Femur (tissue), 1 donor: Measurements from ENCODE around the gene SCD5.

Experiments
- DNase-seq: peaks from one replicate; pipeline ENCODE4 v3.0.0-alpha.2; 2017

SCD5 gene

GRCh38 chr4:82792912-82793649 is 5.5 kb downstream of the SCD5 start:
- DNase-seq = no peak

- no peak for DNase-seq
Observed at GRCh38 chr4:82791179-82791578, 7.4 kb downstream of the SCD5 start.

GRCh38 chr4:82790060-82790660 is 8.4 kb downstream of the SCD5 start:
- no peak for DNase-seq

- DNase-seq = no peak
Observed at GRCh38 chr4:82789025-82789776, 9.4 kb downstream of the SCD5 start.

- no peak for DNase-seq
Observed at GRCh38 chr4:82787342-82787741, 11.3 kb downstream of the SCD5 start.

GRCh38 chr4:82786828-82787227 is 11.8 kb downstream of the SCD5 start:
- no peak for DNase-seq

GRCh38 chr4:82785611-82786400 is 12.8 kb downstream of the SCD5 start:
- DNase-seq = no peak

- no peak for DNase-seq
Observed at GRCh38 chr4:82784681-82785610, 13.7 kb downstream of the SCD5 start.

- DNase-seq = no peak
Observed at GRCh38 chr4:82782626-82783345, 15.8 kb downstream of the SCD5 start.

- DNase-seq = peak; percentile 86
Observed at GRCh38 chr4:82780752-82781231, 17.8 kb downstream of the SCD5 start.

GRCh38 chr4:82780170-82780751 is 18.3 kb downstream of the SCD5 start:
- no peak for DNase-seq

- no peak for DNase-seq
Observed at GRCh38 chr4:82779032-82779431, 19.6 kb downstream of the SCD5 start.

- no peak for DNase-seq
Observed at GRCh38 chr4:82777857-82778525, 20.6 kb downstream of the SCD5 start.

- DNase-seq = no peak
Observed at GRCh38 chr4:82776925-82777542, 21.6 kb downstream of the SCD5 start.

GRCh38 chr4:82775243-82775642 is 23.4 kb downstream of the SCD5 start:
- no peak for DNase-seq

GRCh38 chr4:82774711-82775171 is 23.9 kb downstream of the SCD5 start:
- no peak for DNase-seq

GRCh38 chr4:82773057-82773456 is 25.5 kb downstream of the SCD5 start:
- no peak for DNase-seq

GRCh38 chr4:82770607-82771006 is 28.0 kb downstream of the SCD5 start:
- DNase-seq = no peak

- DNase-seq = no peak
Observed at GRCh38 chr4:82765134-82765533, 33.5 kb downstream of the SCD5 start.

GRCh38 chr4:82761229-82761628 is 37.4 kb downstream of the SCD5 start:
- no peak for DNase-seq
